Measurements from ENCODE around the gene SCN4A. TPM values are rescaled to one million over a fixed set of nuclear protein-coding genes. Genes with fewer than 3 reads are reported as not detected.

Gene SCN4A
- 0.02 to 0.06 TPM (median 0.02 TPM) in 5 replicates for total RNA-seq (2022; extraction: Qiagen RNA extraction)

GRCh38 chr17:63972796-63973195 is at the start of gene SCN4A:
SCN4A (minus strand) TSS chr17:63972918; CDS start chr17:63972841, 77 bp downstream.

GRCh38 chr17:64020056-64020766 is 47.5 kb upstream of the SCN4A start, which contains the start of gene ICAM2:
ICAM2 (minus strand) TSS chr17:64020633; CDS start chr17:64006691, 13,942 bp downstream.

GRCh38 chr17:63998050-63998720 is 25.5 kb upstream of the SCN4A start, which contains the start of gene PRR29:
PRR29 (plus strand) TSS chr17:63998351; CDS start chr17:63998365, 14 bp downstream.

GRCh38 chr17:63931981-63932561 is 40.6 kb downstream of the SCN4A start, which contains the start of gene CD79B:
CD79B (minus strand) TSS chr17:63932331; CDS start chr17:63932261, 70 bp downstream.

GRCh38 chr17:63918789-63919305 is 53.9 kb downstream of the SCN4A start, which contains the start of gene GH1:
GH1 (minus strand) TSS chr17:63918839; CDS start chr17:63918776, 63 bp downstream.

GRCh38 chr17:63911041-63911635 is 61.6 kb downstream of the SCN4A start, which contains the start of gene CSHL1:
CSHL1 (minus strand) TSS chr17:63911258; CDS start chr17:63911196, 62 bp downstream.

GRCh38 chr17:63896524-63897354 is 76.0 kb downstream of the SCN4A start, which contains the start of gene CSH1:
CSH1 (minus strand) TSS chr17:63896574; CDS start chr17:63896511, 63 bp downstream.

Other genes starting within 250 kb of the SCN4A start
- gene STRADA, start 231.1 kb downstream of the SCN4A start, total RNA-seq (2022; extraction: Qiagen RNA extraction), result 25.8 to 28.4 TPM (median 27.3 TPM) in 5 replicates
- 86.7 to 139 TPM (median 96.1 TPM) in 5 replicates for gene CCDC47, start 199.3 kb downstream of the SCN4A start, total RNA-seq (2022; extraction: Qiagen RNA extraction)
- 89.4 to 111 TPM (median 92.0 TPM) in 5 replicates for gene DDX42, start 198.7 kb downstream of the SCN4A start, total RNA-seq (2022; extraction: Qiagen RNA extraction)
- gene PSMC5, start 145.5 kb downstream of the SCN4A start, total RNA-seq (2022; extraction: Qiagen RNA extraction), result 207 to 250 TPM (median 220 TPM) in 5 replicates
- gene FTSJ3, start 145.3 kb downstream of the SCN4A start, total RNA-seq (2022; extraction: Qiagen RNA extraction), result 56.4 to 67.6 TPM (median 56.9 TPM) in 5 replicates
- gene SMARCD2, start 130.2 kb downstream of the SCN4A start, total RNA-seq (2022; extraction: Qiagen RNA extraction), result 54.2 to 65.6 TPM (median 59.7 TPM) in 5 replicates
- gene CSH2, start 99.2 kb downstream of the SCN4A start, total RNA-seq (2022; extraction: Qiagen RNA extraction), result not detected in 5 replicates
- gene GH2, start 91.0 kb downstream of the SCN4A start, total RNA-seq (2022; extraction: Qiagen RNA extraction), result not detected in 5 replicates
- gene CSH1, start 76.3 kb downstream of the SCN4A start, total RNA-seq (2022; extraction: Qiagen RNA extraction), result not detected in 5 replicates
- gene CSHL1, start 61.7 kb downstream of the SCN4A start, total RNA-seq (2022; extraction: Qiagen RNA extraction), result not detected in 5 replicates
- not detected in 5 replicates for gene GH1, start 54.1 kb downstream of the SCN4A start, total RNA-seq (2022; extraction: Qiagen RNA extraction)
- gene CD79B, start 40.6 kb downstream of the SCN4A start, total RNA-seq (2022; extraction: Qiagen RNA extraction), result 0.10 TPM in 1 of 5 replicates, not detected in the others
- gene PRR29, start 25.4 kb upstream of the SCN4A start, total RNA-seq (2022; extraction: Qiagen RNA extraction), result 0.47 to 0.95 TPM (median 0.71 TPM) in 5 replicates
- gene ICAM2, start 47.7 kb upstream of the SCN4A start, total RNA-seq (2022; extraction: Qiagen RNA extraction), result 0.07 to 0.10 TPM in 2 of 5 replicates, not detected in the others
- 3.4 to 4.8 TPM (median 3.9 TPM) in 5 replicates for gene ERN1, start 157.2 kb upstream of the SCN4A start, total RNA-seq (2022; extraction: Qiagen RNA extraction)